Hepatocyte (in vitro differentiated cells): ENCODE measurements around the gene RABGAP1.

Source experiments
- EZH2 ChIP-seq: fragments of 200-600 bp; sonication (generic); IDR thresholded peaks from 2 replicates; pipeline ENCODE4 v1.6.1; 2016; ENCODE audit warnings: antibody characterized with exemption, mild to moderate bottlenecking, borderline replicate concordance
- TF ChIP-seq, protein P1 (sequence below): fragments of 200-600 bp; sonication (generic); IDR thresholded peaks from 2 replicates; pipeline ENCODE4 v1.5.1; 2016; ENCODE audit warnings: antibody characterized with exemption, mild to moderate bottlenecking; ENCODE audit not compliant: poor library complexity

DNA sequence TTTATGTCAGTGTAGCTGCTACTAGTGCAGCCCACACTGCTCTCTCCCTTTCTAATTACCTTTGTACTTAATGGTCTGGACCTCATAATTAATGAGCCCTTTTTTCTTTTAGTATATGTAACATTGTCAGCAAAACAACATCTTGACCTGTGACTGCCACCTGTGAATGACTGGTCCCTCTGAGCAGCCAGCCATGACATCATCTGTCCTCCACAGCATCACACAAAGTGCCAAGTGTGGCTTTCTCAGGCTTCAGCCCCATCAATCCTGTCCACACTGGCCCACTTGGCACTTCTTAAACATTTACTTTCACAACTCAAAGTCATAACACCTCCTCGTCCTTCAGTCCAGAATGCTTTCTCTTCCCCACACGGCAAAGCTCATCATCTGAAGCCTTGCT is 197.3 kb downstream of the RABGAP1 start:
- TF ChIP-seq, protein P1, sequence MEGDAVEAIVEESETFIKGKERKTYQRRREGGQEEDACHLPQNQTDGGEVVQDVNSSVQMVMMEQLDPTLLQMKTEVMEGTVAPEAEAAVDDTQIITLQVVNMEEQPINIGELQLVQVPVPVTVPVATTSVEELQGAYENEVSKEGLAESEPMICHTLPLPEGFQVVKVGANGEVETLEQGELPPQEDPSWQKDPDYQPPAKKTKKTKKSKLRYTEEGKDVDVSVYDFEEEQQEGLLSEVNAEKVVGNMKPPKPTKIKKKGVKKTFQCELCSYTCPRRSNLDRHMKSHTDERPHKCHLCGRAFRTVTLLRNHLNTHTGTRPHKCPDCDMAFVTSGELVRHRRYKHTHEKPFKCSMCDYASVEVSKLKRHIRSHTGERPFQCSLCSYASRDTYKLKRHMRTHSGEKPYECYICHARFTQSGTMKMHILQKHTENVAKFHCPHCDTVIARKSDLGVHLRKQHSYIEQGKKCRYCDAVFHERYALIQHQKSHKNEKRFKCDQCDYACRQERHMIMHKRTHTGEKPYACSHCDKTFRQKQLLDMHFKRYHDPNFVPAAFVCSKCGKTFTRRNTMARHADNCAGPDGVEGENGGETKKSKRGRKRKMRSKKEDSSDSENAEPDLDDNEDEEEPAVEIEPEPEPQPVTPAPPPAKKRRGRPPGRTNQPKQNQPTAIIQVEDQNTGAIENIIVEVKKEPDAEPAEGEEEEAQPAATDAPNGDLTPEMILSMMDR, result no peak
- no peak for TF ChIP-seq EZH2
